ENCODE data around the gene GUCY2C. TPM values are rescaled to one million over a fixed set of nuclear protein-coding genes. Genes with fewer than 3 reads are reported as not detected.

Gene GUCY2C
- total RNA-seq, 1 experiment from 2014 or later, result 1.9 TPM

GRCh38 chr12:14698555-14698954 lies 2.2 kb upstream of the GUCY2C start:
- H2AFZ ChIP-seq (ENCODE audit: low read length), result no peak overlapping the region
- no peak overlapping the region for H3K27ac Mint-ChIP-seq

More at GRCh38 chr12:14698555-14698954, 2.2 kb upstream of the GUCY2C start:
- no peak overlapping the region for H2BK12ac ChIP-seq (ENCODE audit: insufficient read length, low read depth, low read length)
- no peak overlapping the region for H3K4me2 ChIP-seq (ENCODE audit: insufficient read depth, insufficient read length, low read length)
- no peak overlapping the region for H3K56ac ChIP-seq (ENCODE audit: insufficient read length, low read depth, low read length)
- H3K18ac ChIP-seq (ENCODE audit: insufficient read length, low read depth, low read length), result no peak overlapping the region
- no peaks in the 10 kb centered on the region for H3K4me1 ChIP-seq (ENCODE audit: insufficient read depth, low read length)
- H3K23ac ChIP-seq (ENCODE audit: insufficient read length, low read depth, low read length), result no peak overlapping the region
- H3K9me3 Mint-ChIP-seq, result peaks cover 2 to 3% of the 10 kb centered on the region in 2 experiments; a peak in 2 of 5 replicates
- H3K79me1 ChIP-seq (ENCODE audit: insufficient read depth, low read depth, low read length, poor library complexity, severe bottlenecking), result no peaks in the 10 kb centered on the region
- no peaks in the 10 kb centered on the region for H4K20me1 ChIP-seq (ENCODE audit: control insufficient read depth, insufficient read depth, insufficient read length)
- H4K5ac ChIP-seq (ENCODE audit: insufficient read length, low read depth, low read length), result no peak overlapping the region
- no peak overlapping the region for H3K4ac ChIP-seq (ENCODE audit: low read depth, low read length)
- H3K9ac ChIP-seq (ENCODE audit: extremely low read depth, insufficient read length, low read length), result no peak overlapping the region
- H2AK5ac ChIP-seq (ENCODE audit: insufficient read length, low read length), result no peak overlapping the region
- H2BK5ac ChIP-seq (ENCODE audit: insufficient read length, low read length), result no peak overlapping the region
- H3K79me2 ChIP-seq (ENCODE audit: insufficient read depth, low read length), result no peaks in the 10 kb centered on the region
- H3K14ac ChIP-seq (ENCODE audit: insufficient read depth, low read length), result no peak overlapping the region
- H3K36me3 Mint-ChIP-seq (ENCODE audit: insufficient read depth in 1 of 3, low read depth in 3 of 3), result peaks cover 31 to 70% (median 37%) of the 10 kb centered on the region in 3 experiments
- no peak for TF ChIP-seq CTCF (conservative IDR thresholded peaks at IDR 0.05)
- no peak overlapping the region for H3T11ph ChIP-seq (ENCODE audit: low read length)
- no peaks in the 10 kb centered on the region for H3K9me3 ChIP-seq (ENCODE audit: control insufficient read depth, low read depth, low read length)
- no peak overlapping the region for H4K91ac ChIP-seq (ENCODE audit: insufficient read length, low read depth, low read length)
- no peak overlapping the region for H4K8ac ChIP-seq (replicated peaks; ENCODE audit: insufficient read length, low read depth, low read length)
- peaks cover 0 to 3% of the 10 kb centered on the region in 2 experiments; a peak in 1 of 4 replicates for H3K4me1 Mint-ChIP-seq
- H3K27me3 ChIP-seq (ENCODE audit: insufficient read depth, low read length), result no peaks in the 10 kb centered on the region
- H2BK20ac ChIP-seq (ENCODE audit: low read depth, low read length, poor library complexity, severe bottlenecking), result no peak overlapping the region
- no peaks in the 10 kb centered on the region for H3K23me2 ChIP-seq (ENCODE audit: insufficient read length, low read depth, low read length, poor library complexity, severe bottlenecking)
- no peak for DNase-seq
- H2BK120ac ChIP-seq (ENCODE audit: low read depth, low read length, poor library complexity, severe bottlenecking), result no peak overlapping the region
- H2BK15ac ChIP-seq (ENCODE audit: low read depth, low read length), result no peak overlapping the region
- H3K27ac ChIP-seq (ENCODE audit: insufficient read length, low read depth, low read length), result no peak overlapping the region
- H3K4me3 Mint-ChIP-seq, result no peak overlapping the region
- no peaks in the 10 kb centered on the region for H3K27me3 Mint-ChIP-seq (ENCODE audit: low read depth)

All from H9 (cell line).